ENCODE results near the gene ITPR3. TPM values are rescaled to one million over a fixed set of nuclear protein-coding genes. Genes with fewer than 3 reads are reported as not detected.

Gene ITPR3
- total RNA-seq, 1 experiment from 2014 or later = 103 TPM

DNA sequence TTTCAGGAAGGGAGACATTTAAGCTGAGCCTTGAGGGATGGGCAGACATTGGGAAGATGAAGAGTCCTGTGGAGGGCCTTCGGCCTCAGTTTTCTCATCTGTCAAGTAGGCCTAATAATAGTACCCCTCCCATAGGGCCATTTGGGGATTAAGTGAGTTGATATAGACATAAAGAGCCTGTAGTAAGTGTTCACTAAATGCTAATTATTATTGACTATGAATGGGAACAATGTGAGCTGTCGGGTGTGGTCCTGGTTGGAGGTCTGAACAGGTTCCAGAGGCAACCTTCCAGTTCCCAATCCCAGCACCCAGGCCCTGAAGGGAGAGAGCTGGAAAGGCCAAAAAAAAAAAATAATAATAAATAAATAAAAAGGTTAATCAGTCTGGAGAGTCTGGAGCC is 14.5 kb upstream of the ITPR3 start:
- ChIA-PET CTCF (interaction anchor here (0.6 to 1.9 kb wide), 4 partner anchors 8 to 94 kb away, joined by 3 to 17 read pairs (median 5); no protein-coding TSS in a partner anchor), POLR2A (interaction anchor here (0.6 to 1.1 kb wide), 3 partner anchors 17 to 104 kb away, joined by 3 to 8 read pairs (median 3); partner anchors contain the start of gene UQCC2), RAD21 (ENCODE audit: low non-redundant PET in 1 of 2, low total read pairs in 2 of 2, uncharacterized antibody in 2 of 2, unreplicated experiment in 2 of 2) (interaction anchor here (0.7 to 1.9 kb wide), 2 partner anchors 8 to 17 kb away, joined by 6 to 14 read pairs; no protein-coding TSS in a partner anchor)
- H3K9me2 ChIP-seq (ENCODE audit: insufficient read depth) = no peaks in the 10 kb centered on the region
- no peaks in the 10 kb centered on the region for H3K79me2 ChIP-seq (ENCODE audit: insufficient read depth, low read length)
- H3K27me3 ChIP-seq (ENCODE audit: insufficient read depth, low read length) = no peaks in the 10 kb centered on the region
- no peak overlapping the region for H2AFZ ChIP-seq (ENCODE audit: low read depth, low read length, poor library complexity, severe bottlenecking)
- no peaks in the 10 kb centered on the region for H3K36me3 ChIP-seq (ENCODE audit: control insufficient read depth in 1 of 2, insufficient read depth in 2 of 2, low read length in 2 of 2)
- H3K4me1 ChIP-seq (ENCODE audit: control insufficient read depth in 1 of 2, insufficient read depth in 2 of 2, low read length in 2 of 2) = peaks cover 0 to 66% of the 10 kb centered on the region in 2 experiments; a peak in 2 of 4 replicates
- no peaks in the 10 kb centered on the region for H3K9me3 ChIP-seq (ENCODE audit: control insufficient read depth in 1 of 2, insufficient read depth in 1 of 2, low read depth in 1 of 2, low read length in 2 of 2)
- no peak overlapping the region for H3K27ac ChIP-seq (ENCODE audit: low read depth, low read length)
- intact Hi-C loops (cut with micrococcal nuclease) = no loop called here
- BruUV-seq (replicated peaks) = no TSS peak
- no peaks in the 10 kb centered on the region for H4K20me1 ChIP-seq (ENCODE audit: insufficient read depth)
- DNase-seq (ENCODE audit: low read depth, low spot score) (no peak), ATAC-seq (no peak)
- no peak for TF ChIP-seq ZFX (IDR thresholded peaks at IDR 0.05)
- TF ChIP-seq EGR1 (IDR thresholded peaks at IDR 0.05; ENCODE audit: low read depth) = no peak
- no peak for TF ChIP-seq RAD21 (IDR thresholded peaks at IDR 0.05; ENCODE audit: low read depth)
- no peak for TF ChIP-seq ZNF274 (IDR thresholded peaks at IDR 0.05; ENCODE audit: low read depth, low read length)
- no peak for TF ChIP-seq CBX3 (IDR thresholded peaks at IDR 0.05; ENCODE audit: low read depth)
- no peak for TF ChIP-seq EZH2phosphoT487 (IDR thresholded peaks at IDR 0.05; ENCODE audit: borderline replicate concordance)
- TF ChIP-seq, protein P1, sequence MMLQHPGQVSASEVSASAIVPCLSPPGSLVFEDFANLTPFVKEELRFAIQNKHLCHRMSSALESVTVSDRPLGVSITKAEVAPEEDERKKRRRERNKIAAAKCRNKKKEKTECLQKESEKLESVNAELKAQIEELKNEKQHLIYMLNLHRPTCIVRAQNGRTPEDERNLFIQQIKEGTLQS (IDR thresholded peaks at IDR 0.05) = no peak
- TF ChIP-seq, protein P2, sequence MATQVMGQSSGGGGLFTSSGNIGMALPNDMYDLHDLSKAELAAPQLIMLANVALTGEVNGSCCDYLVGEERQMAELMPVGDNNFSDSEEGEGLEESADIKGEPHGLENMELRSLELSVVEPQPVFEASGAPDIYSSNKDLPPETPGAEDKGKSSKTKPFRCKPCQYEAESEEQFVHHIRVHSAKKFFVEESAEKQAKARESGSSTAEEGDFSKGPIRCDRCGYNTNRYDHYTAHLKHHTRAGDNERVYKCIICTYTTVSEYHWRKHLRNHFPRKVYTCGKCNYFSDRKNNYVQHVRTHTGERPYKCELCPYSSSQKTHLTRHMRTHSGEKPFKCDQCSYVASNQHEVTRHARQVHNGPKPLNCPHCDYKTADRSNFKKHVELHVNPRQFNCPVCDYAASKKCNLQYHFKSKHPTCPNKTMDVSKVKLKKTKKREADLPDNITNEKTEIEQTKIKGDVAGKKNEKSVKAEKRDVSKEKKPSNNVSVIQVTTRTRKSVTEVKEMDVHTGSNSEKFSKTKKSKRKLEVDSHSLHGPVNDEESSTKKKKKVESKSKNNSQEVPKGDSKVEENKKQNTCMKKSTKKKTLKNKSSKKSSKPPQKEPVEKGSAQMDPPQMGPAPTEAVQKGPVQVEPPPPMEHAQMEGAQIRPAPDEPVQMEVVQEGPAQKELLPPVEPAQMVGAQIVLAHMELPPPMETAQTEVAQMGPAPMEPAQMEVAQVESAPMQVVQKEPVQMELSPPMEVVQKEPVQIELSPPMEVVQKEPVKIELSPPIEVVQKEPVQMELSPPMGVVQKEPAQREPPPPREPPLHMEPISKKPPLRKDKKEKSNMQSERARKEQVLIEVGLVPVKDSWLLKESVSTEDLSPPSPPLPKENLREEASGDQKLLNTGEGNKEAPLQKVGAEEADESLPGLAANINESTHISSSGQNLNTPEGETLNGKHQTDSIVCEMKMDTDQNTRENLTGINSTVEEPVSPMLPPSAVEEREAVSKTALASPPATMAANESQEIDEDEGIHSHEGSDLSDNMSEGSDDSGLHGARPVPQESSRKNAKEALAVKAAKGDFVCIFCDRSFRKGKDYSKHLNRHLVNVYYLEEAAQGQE (IDR thresholded peaks at IDR 0.05; ENCODE audit: low read depth) = no peak
- TF ChIP-seq YY1 (IDR thresholded peaks at IDR 0.05; ENCODE audit: extremely low read depth, insufficient replicate concordance, low read depth, low read length) = no peak
- H3K9ac ChIP-seq (ENCODE audit: low read length) = no peak overlapping the region
- no peak overlapping the region for H3K4me2 ChIP-seq (ENCODE audit: low read length)
- no peak overlapping the region for H3K4me3 ChIP-seq (replicated peaks in 1 of 2; ENCODE audit: low read depth in 1 of 2, low read length in 2 of 2)
